K562 (cell line): ENCODE measurements around the gene CDHR1. TPM values are rescaled to one million over a fixed set of nuclear protein-coding genes. Genes with fewer than 3 reads are reported as not detected.

Source experiments
- CBX8 ChIP-seq: fragments of 200-600 bp; sonication (generic); IDR thresholded peaks from 2 replicates; pipeline ENCODE4 v1.6.1; 2012; ENCODE audit warnings: borderline replicate concordance, mixed run types, low read depth, mild to moderate bottlenecking, moderate library complexity, mixed read lengths, low read length, control low read depth, inconsistent platforms; ENCODE audit not compliant: poor library complexity, severe bottlenecking; ENCODE audit errors: extremely low read depth
- CTCFL ChIP-seq: IDR thresholded peaks from 2 replicates; pipeline ENCODE4 v1.6.1; 2011; ENCODE audit warnings: borderline replicate concordance, low read depth, mild to moderate bottlenecking, moderate library complexity, low read length; ENCODE audit not compliant: insufficient read depth, poor library complexity, severe bottlenecking
- FUS ChIP-seq: fragments of 200-400 bp; formaldehyde crosslinking; optimal IDR thresholded peaks from 2 replicates; pipeline ENCODE3; 2017; ENCODE audit warnings: low read depth, low read length
- GMEB1 ChIP-seq: fragments of 250-450 bp; sonication (Bioruptor Pico); IDR thresholded peaks from 2 replicates; pipeline ENCODE4 v1.4.0; 2020; ENCODE audit warnings: mild to moderate bottlenecking
- HMGN3 ChIP-seq: IDR thresholded peaks from 2 replicates; pipeline ENCODE4 v1.6.1; 2011; ENCODE audit warnings: borderline replicate concordance, low read depth, mild to moderate bottlenecking, mixed read lengths, low read length; ENCODE audit not compliant: insufficient read length; ENCODE audit errors: extremely low read depth
- HMGXB4 ChIP-seq: sonication (generic); formaldehyde crosslinking; IDR thresholded peaks from 2 replicates; pipeline ENCODE4 v1.8.1; 2023; ENCODE audit warnings: mild to moderate bottlenecking, missing genetic modification reagents
- KLF13 ChIP-seq: fragments of 450-650 bp; IDR thresholded peaks from 2 replicates; pipeline ENCODE4 v1.6.1; 2016; ENCODE audit warnings: missing genetic modification characterization, low read depth, mild to moderate bottlenecking, missing compliant biosample characterization, moderate library complexity, borderline replicate concordance
- L3MBTL2 ChIP-seq: fragments of 450-650 bp; IDR thresholded peaks from 2 replicates; pipeline ENCODE4 v1.6.1; 2016; ENCODE audit warnings: mild to moderate bottlenecking, moderate library complexity
- MEF2D ChIP-seq: conservative IDR thresholded peaks from 2 replicates; pipeline ENCODE4 v1.6.1; 2016; ENCODE audit warnings: low read depth, missing genetic modification characterization, missing compliant biosample characterization
- NFXL1 ChIP-seq: fragments of 450-650 bp; formaldehyde crosslinking; IDR thresholded peaks from 2 replicates; pipeline ENCODE4 v1.4.0; 2021; ENCODE audit warnings: mild to moderate bottlenecking
- PCBP1 ChIP-seq: fragments of 200-400 bp; formaldehyde crosslinking; IDR thresholded peaks from 2 replicates; pipeline ENCODE4 v1.6.1; 2018; ENCODE audit warnings: mild to moderate bottlenecking, low read depth, low read length; ENCODE audit not compliant: poor library complexity, severe bottlenecking
- RUNX1 ChIP-seq: sonication (generic); IDR thresholded peaks from 2 replicates; pipeline ENCODE4 v1.6.1; 2016; ENCODE audit warnings: antibody characterized with exemption, low read depth
- SAFB2 ChIP-seq: fragments of 200-400 bp; formaldehyde crosslinking; IDR thresholded peaks from 2 replicates; pipeline ENCODE4 v1.6.1; 2018; ENCODE audit warnings: borderline replicate concordance, low read length, low read depth, moderate library complexity; ENCODE audit not compliant: severe bottlenecking
- SETDB1 ChIP-seq: IDR thresholded peaks from one replicate; pipeline ENCODE4 v1.6.1; 2012; ENCODE audit warnings: low read length, control low read depth, inconsistent platforms
- SRSF9 ChIP-seq: fragments of 200-400 bp; formaldehyde crosslinking; IDR thresholded peaks from 2 replicates; pipeline ENCODE4 v1.6.1; 2017; ENCODE audit warnings: low read depth, low read length, borderline replicate concordance
- TAF7 ChIP-seq: fragments of 450-650 bp; IDR thresholded peaks from 2 replicates; pipeline ENCODE4 v1.6.1; 2016; ENCODE audit warnings: missing genetic modification characterization, missing compliant biosample characterization
- TCFL5 ChIP-seq: fragments of 250-450 bp; sonication (Bioruptor Pico); conservative IDR thresholded peaks from 2 replicates; pipeline ENCODE4 v1.6.1; 2021; ENCODE audit warnings: mild to moderate bottlenecking, moderate library complexity, matching md5 sums
- U2AF2 ChIP-seq: fragments of 200-400 bp; formaldehyde crosslinking; optimal IDR thresholded peaks from 2 replicates; pipeline ENCODE3; 2017; ENCODE audit warnings: low read depth, mild to moderate bottlenecking, low read length
- XRCC5 ChIP-seq: fragments of 200-400 bp; formaldehyde crosslinking; IDR thresholded peaks from 2 replicates; pipeline ENCODE4 v1.6.1; 2017; ENCODE audit warnings: low read depth, mild to moderate bottlenecking, low read length
- ZNF197 ChIP-seq: fragments of 200-800 bp; sonication (Bioruptor generic); IDR thresholded peaks from 2 replicates; pipeline ENCODE4 v1.6.1; 2016; ENCODE audit warnings: low read depth, missing genetic modification characterization, missing compliant biosample characterization
- ZNF263 ChIP-seq: sonication (generic); formaldehyde crosslinking; IDR thresholded peaks from 2 replicates; pipeline ENCODE4 v1.8.0; 2022; ENCODE audit warnings: mild to moderate bottlenecking, missing genetic modification reagents, borderline replicate concordance
- polyA plus RNA-seq, 8 experiments: library from polyadenylated mRNA; depleted of rRNA in 4 of 8; stranded (reverse) in 5 of 8; unstranded in 3 of 8; fragments of >200 nt; fragmentation: Nextera tagmentation in 2 of 8; fragmentation: Illumina TruSeq in 1 of 8; extraction: Ambion mirVana in 2 of 8; extraction: Trizol in 1 of 8; gene quantifications; 2 replicates each; pipeline versions ENCODE4 v1.2.1 to v1.2.3, GENCODE V29; 2011 to 2014; ENCODE audit warnings: inconsistent platforms in 1 of 8, missing spikeins in 1 of 8
- total RNA-seq, 7 experiments: library from RNA; depleted of rRNA in 6 of 7; stranded (reverse); fragments of >200 nt in 6 of 7; fragmentation: Illumina TruSeq in 2 of 7; extraction: Trizol in 2 of 7; gene quantifications; 2 replicates each; pipeline versions ENCODE4 v1.2.1 to v1.2.3, GENCODE V29; 2011 to 2021; ENCODE audit warnings: low replicate concordance in 1 of 7
- TF ChIP-seq, protein P1 (sequence below): fragments of 450-650 bp; IDR thresholded peaks from one replicate; pipeline ENCODE4 v1.6.1; 2018; ENCODE audit warnings: mild to moderate bottlenecking, moderate library complexity; ENCODE audit not compliant: partially characterized antibody

Gene CDHR1
- total and polyA plus RNA-seq, 9 of the 15 experiments (the other 6 are each of a cell fraction or from before 2014, with no cell fraction given), result 0.03 to 0.99 (median 0.20) TPM

GRCh38 chr10:84156768-84157167, 37.6 kb upstream of the CDHR1 start (continued):
- TF ChIP-seq ZNF263 (CRISPR knock-in tag), result no peak
- TF ChIP-seq SRSF9, result no peak
- no peak for TF ChIP-seq TCFL5 (CRISPR knock-in tag)
- TF ChIP-seq TAF7 (tag), result no peak
- TF ChIP-seq KLF13 (tag), result no peak
- no peak for TF ChIP-seq RUNX1
- peak; percentile 50 for TF ChIP-seq L3MBTL2
- TF ChIP-seq HMGXB4 (CRISPR knock-in tag), result no peak
- no peak for TF ChIP-seq U2AF2
- TF ChIP-seq FUS, result no peak
- TF ChIP-seq MEF2D (tag), result no peak
- no peak for TF ChIP-seq XRCC5
- no peak for TF ChIP-seq SAFB2
- no peak for TF ChIP-seq PCBP1
- TF ChIP-seq, protein P1, sequence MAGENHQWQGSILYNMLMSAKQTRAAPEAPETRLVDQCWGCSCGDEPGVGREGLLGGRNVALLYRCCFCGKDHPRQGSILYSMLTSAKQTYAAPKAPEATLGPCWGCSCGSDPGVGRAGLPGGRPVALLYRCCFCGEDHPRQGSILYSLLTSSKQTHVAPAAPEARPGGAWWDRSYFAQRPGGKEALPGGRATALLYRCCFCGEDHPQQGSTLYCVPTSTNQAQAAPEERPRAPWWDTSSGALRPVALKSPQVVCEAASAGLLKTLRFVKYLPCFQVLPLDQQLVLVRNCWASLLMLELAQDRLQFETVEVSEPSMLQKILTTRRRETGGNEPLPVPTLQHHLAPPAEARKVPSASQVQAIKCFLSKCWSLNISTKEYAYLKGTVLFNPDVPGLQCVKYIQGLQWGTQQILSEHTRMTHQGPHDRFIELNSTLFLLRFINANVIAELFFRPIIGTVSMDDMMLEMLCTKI, result no peak
- TF ChIP-seq ZNF197 (CRISPR knock-in tag), result no peak
- no peak for TF ChIP-seq CBX8
- no peak for TF ChIP-seq HMGN3
- TF ChIP-seq SETDB1, result no peak
- TF ChIP-seq GMEB1, result no peak
- TF ChIP-seq CTCFL, result no peak
- TF ChIP-seq NFXL1, result no peak
